Osteocyte (in vitro differentiated cells): Measurements from ENCODE around the gene EXD3. TPM values are rescaled to one million over a fixed set of nuclear protein-coding genes. Genes with fewer than 3 reads are reported as not detected.

ENCODE experiments used
- DNase-seq: peaks from one replicate; pipeline ENCODE4 v3.0.0; 2021; ENCODE audit warnings: mixed read lengths; ENCODE audit not compliant: unreplicated experiment; ENCODE audit errors: extremely low spot score
- H3K27ac Mint-ChIP-seq: one replicate; pipeline ENCODE4 v1.8.0; 2021; ENCODE audit warnings: mild to moderate bottlenecking, mixed read lengths; ENCODE audit not compliant: unreplicated experiment
- H3K27me3 Mint-ChIP-seq: one replicate; pipeline ENCODE4 v1.8.0; 2021; ENCODE audit warnings: mixed read lengths; ENCODE audit not compliant: unreplicated experiment
- H3K36me3 Mint-ChIP-seq: one replicate; pipeline ENCODE4 v1.8.0; 2021; ENCODE audit warnings: mixed read lengths; ENCODE audit not compliant: unreplicated experiment
- H3K4me1 Mint-ChIP-seq: one replicate; pipeline ENCODE4 v1.8.0; 2021; ENCODE audit warnings: mixed read lengths; ENCODE audit not compliant: unreplicated experiment
- H3K4me3 Mint-ChIP-seq: one replicate; pipeline ENCODE4 v1.8.0; 2021; ENCODE audit warnings: mild to moderate bottlenecking, moderate library complexity, mixed read lengths; ENCODE audit not compliant: unreplicated experiment
- H3K9me3 Mint-ChIP-seq: one replicate; pipeline ENCODE4 v1.8.0; 2021; ENCODE audit warnings: mixed read lengths; ENCODE audit not compliant: unreplicated experiment
- CTCF ChIP-seq: fragments of 200-600 bp; sonication (generic); IDR thresholded peaks from 2 replicates; pipeline ENCODE4 v1.5.0; 2021; ENCODE audit warnings: antibody characterized with exemption, mild to moderate bottlenecking, moderate library complexity
- total RNA-seq: library from RNA; stranded (reverse); gene quantifications from 2 replicates; pipeline ENCODE4 v1.2.1, GENCODE V29; 2021

Gene EXD3
- total RNA-seq, 1 donor from 2014 or later = 21.5 TPM

GRCh38 chr9:137392232-137393007 is 30.5 kb downstream of the EXD3 start:
- H3K4me1 Mint-ChIP-seq = peaks cover 1% of the 10 kb centered on the region
- H3K4me3 Mint-ChIP-seq = no peak overlapping the region
- no peak for TF ChIP-seq CTCF
- peaks cover 2% of the 10 kb centered on the region for H3K36me3 Mint-ChIP-seq
- H3K9me3 Mint-ChIP-seq = no peaks in the 10 kb centered on the region
- H3K27ac Mint-ChIP-seq = no peak overlapping the region
- H3K27me3 Mint-ChIP-seq = no peaks in the 10 kb centered on the region
- no peak for DNase-seq

GRCh38 chr9:137391411-137391754 is 31.6 kb downstream of the EXD3 start:
- DNase-seq = no peak
- Mint-ChIP-seq H3K27ac (no peak overlapping the region), H3K9me3 (no peaks in the 10 kb centered on the region), H3K4me3 (no peak overlapping the region), H3K36me3 (no peaks in the 10 kb centered on the region), H3K27me3 (no peaks in the 10 kb centered on the region), H3K4me1 (peaks cover 1% of the 10 kb centered on the region)
- no peak for TF ChIP-seq CTCF

- no peaks in the 10 kb centered on the region for H3K36me3 Mint-ChIP-seq
- peaks cover 1% of the 10 kb centered on the region for H3K4me1 Mint-ChIP-seq
- no peak overlapping the region for H3K4me3 Mint-ChIP-seq
- no peaks in the 10 kb centered on the region for H3K9me3 Mint-ChIP-seq
- no peaks in the 10 kb centered on the region for H3K27me3 Mint-ChIP-seq
- no peak for TF ChIP-seq CTCF
- no peak for DNase-seq
- H3K27ac Mint-ChIP-seq = no peak overlapping the region
Observed at GRCh38 chr9:137390553-137391410, 32.2 kb downstream of the EXD3 start.

- no peak overlapping the region for H3K27ac Mint-ChIP-seq
- H3K36me3 Mint-ChIP-seq = no peaks in the 10 kb centered on the region
- H3K9me3 Mint-ChIP-seq = no peaks in the 10 kb centered on the region
- H3K27me3 Mint-ChIP-seq = no peaks in the 10 kb centered on the region
- no peak for DNase-seq
- no peak for TF ChIP-seq CTCF
- H3K4me1 Mint-ChIP-seq = peaks cover 1% of the 10 kb centered on the region
- no peak overlapping the region for H3K4me3 Mint-ChIP-seq
Observed at GRCh38 chr9:137389428-137389746, 33.6 kb downstream of the EXD3 start.
